Measurements from ENCODE around the gene ALK. TPM values are rescaled to one million over a fixed set of nuclear protein-coding genes. Genes with fewer than 3 reads are reported as not detected.
A peak's percentile ranks its signal among the peaks of the same experiment; 100 is the strongest.

The ALK gene
- total RNA-seq, 4 donors from 2014 or later = 0.83 to 1.6 (median 1.2) TPM

DNA sequence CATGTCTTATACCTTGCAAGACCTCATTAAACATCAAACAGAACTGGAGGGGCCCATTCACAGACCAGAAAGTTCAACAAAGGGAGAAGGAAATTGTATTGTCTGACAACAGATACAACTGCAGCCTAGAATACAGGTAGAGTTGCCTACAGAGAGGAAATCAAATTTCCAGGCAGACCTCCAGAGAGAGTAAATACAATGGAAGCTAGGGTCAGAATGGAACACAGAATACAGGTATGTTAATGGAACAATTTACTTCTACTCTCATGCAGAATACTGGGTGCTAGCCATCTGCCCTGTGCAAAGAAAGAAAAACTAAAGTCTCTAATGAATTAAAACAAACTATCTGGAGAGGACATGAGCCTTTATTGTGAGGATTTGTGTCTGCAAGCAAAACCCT is 31.6 kb upstream of the ALK start:
- Histone ChIP-seq H3K27ac (replicated peaks in 1 of 4) (no peak overlapping the region), H3K36me3 (no peaks in the 10 kb centered on the region), H3K4me3 (no peak overlapping the region), H3K9me3 (no peaks in the 10 kb centered on the region), H3K27me3 (no peaks in the 10 kb centered on the region), H3K4me1 (no peaks in the 10 kb centered on the region)
- intact Hi-C loops (cut with DNase I) = no loop called here
- TF ChIP-seq, protein P1, sequence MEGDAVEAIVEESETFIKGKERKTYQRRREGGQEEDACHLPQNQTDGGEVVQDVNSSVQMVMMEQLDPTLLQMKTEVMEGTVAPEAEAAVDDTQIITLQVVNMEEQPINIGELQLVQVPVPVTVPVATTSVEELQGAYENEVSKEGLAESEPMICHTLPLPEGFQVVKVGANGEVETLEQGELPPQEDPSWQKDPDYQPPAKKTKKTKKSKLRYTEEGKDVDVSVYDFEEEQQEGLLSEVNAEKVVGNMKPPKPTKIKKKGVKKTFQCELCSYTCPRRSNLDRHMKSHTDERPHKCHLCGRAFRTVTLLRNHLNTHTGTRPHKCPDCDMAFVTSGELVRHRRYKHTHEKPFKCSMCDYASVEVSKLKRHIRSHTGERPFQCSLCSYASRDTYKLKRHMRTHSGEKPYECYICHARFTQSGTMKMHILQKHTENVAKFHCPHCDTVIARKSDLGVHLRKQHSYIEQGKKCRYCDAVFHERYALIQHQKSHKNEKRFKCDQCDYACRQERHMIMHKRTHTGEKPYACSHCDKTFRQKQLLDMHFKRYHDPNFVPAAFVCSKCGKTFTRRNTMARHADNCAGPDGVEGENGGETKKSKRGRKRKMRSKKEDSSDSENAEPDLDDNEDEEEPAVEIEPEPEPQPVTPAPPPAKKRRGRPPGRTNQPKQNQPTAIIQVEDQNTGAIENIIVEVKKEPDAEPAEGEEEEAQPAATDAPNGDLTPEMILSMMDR (IDR thresholded peaks at IDR 0.05) = no peak
- TF ChIP-seq POLR2AphosphoS5 (IDR thresholded peaks at IDR 0.05) (no peak), POLR2A (IDR thresholded peaks at IDR 0.05; ENCODE audit: low read depth) (no peak), EP300 (IDR thresholded peaks at IDR 0.05) (no peak)
- no peak for DNase-seq (ENCODE audit: extremely low spot score)

DNA sequence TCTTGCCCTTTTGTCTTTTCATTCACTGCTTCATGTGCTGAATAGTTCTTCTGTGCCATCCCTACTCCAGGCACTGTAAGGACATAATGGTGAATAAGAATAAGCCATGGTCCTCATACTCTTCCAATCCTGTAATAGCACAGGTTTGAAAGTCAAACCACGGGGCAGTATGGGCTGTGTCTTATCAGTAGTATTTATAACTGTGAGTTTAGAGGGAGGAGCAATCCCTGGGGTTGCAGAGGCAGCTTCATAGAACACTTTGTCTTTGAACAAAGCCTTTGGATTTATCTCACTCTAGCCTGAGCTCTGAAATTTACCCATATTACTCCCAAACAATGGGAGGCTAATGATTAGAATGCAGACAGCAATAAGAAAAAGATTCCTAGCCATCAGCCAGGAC is 30.2 kb upstream of the ALK start:
- WGBS = 35% methylated on average over 1 of the region's 1 CpG
- DNase-seq (ENCODE audit: extremely low spot score) = no peak
- Histone ChIP-seq H3K9me3 (no peaks in the 10 kb centered on the region), H3K4me1 (no peaks in the 10 kb centered on the region), H3K27me3 (peaks cover 0 to 7% (median 0%) of the 10 kb centered on the region in 4 donors), H3K4me3 (no peak overlapping the region), H3K27ac (replicated peaks in 1 of 4) (no peak overlapping the region), H3K36me3 (no peaks in the 10 kb centered on the region)
- TF ChIP-seq, protein P1 (IDR thresholded peaks at IDR 0.05) = no peak
- no peak for TF ChIP-seq POLR2A (IDR thresholded peaks at IDR 0.05; ENCODE audit: low read depth)
- no peak for TF ChIP-seq EP300 (IDR thresholded peaks at IDR 0.05)
- no peak for TF ChIP-seq POLR2AphosphoS5 (IDR thresholded peaks at IDR 0.05)
- intact Hi-C loops (cut with DNase I) = no loop called here

DNA sequence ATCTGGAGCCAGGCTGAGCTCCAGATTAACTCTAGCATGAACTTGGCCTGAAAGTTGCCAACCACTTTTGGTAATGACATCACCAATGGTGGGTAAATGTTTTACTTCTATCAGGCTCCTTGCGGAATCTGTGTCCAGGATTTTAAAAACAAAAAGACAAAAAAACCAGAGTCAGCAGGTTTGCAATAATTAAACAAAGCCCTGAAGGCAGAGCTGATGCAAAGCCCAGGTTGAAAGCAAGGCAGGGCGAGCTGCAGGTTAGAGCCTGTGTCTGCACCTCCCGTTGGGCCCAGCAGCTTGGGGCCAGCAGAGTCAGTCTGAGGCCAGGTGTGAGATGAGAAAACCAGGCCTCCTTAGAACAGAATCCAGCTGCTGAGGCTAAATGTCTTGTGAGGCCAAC is 29.1 kb upstream of the ALK start:
- Histone ChIP-seq H3K36me3 (no peaks in the 10 kb centered on the region), H3K27me3 (peaks cover 0 to 7% (median 0%) of the 10 kb centered on the region in 4 donors), H3K27ac (replicated peaks in 1 of 4) (no peak overlapping the region), H3K4me1 (no peaks in the 10 kb centered on the region), H3K9me3 (no peaks in the 10 kb centered on the region), H3K4me3 (no peak overlapping the region)
- TF ChIP-seq, protein P1 (IDR thresholded peaks at IDR 0.05) = no peak
- TF ChIP-seq EP300 (IDR thresholded peaks at IDR 0.05) = no peak
- no peak for TF ChIP-seq POLR2A (IDR thresholded peaks at IDR 0.05; ENCODE audit: low read depth)
- intact Hi-C loops (cut with DNase I) = no loop called here
- DNase-seq (ENCODE audit: extremely low spot score) = no peak
- WGBS = 74% methylated on average over 3 of the region's 3 CpGs

DNA sequence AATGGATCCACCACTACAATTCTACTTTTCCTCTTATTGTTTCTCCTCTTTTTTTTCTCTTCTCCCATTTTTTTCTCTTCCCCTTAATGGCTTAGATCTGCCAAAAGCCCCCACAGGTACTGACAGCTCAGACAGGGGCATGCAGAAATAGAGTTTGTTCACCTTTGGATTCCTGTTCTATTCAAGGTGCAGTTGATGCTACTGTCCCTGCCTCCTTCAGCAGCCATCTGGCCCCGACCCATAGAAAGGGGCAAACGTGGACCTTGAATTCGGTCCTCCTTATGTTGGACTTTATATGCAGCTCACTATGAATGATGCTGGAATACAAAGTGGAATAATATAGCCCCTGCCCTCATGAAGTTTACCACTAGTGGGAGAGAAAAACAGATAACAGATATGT is 27.7 kb upstream of the ALK start:
- H3K27me3 ChIP-seq = peaks cover 0 to 7% (median 0%) of the 10 kb centered on the region in 4 donors
- no peaks in the 10 kb centered on the region for H3K9me3 ChIP-seq
- no peak overlapping the region for H3K27ac ChIP-seq (replicated peaks in 1 of 4)
- TF ChIP-seq, protein P1 (IDR thresholded peaks at IDR 0.05) = no peak
- TF ChIP-seq EP300 (IDR thresholded peaks at IDR 0.05) = no peak
- TF ChIP-seq POLR2AphosphoS5 (IDR thresholded peaks at IDR 0.05) = no peak
- TF ChIP-seq POLR2A (IDR thresholded peaks at IDR 0.05; ENCODE audit: low read depth) = no peak
- H3K4me1 ChIP-seq = no peaks in the 10 kb centered on the region
- no peaks in the 10 kb centered on the region for H3K36me3 ChIP-seq
- peak; percentile 55 for DNase-seq (ENCODE audit: extremely low spot score)
- H3K4me3 ChIP-seq = no peak overlapping the region
- intact Hi-C loops (cut with DNase I) = no loop called here
- 79% methylated on average over 3 of the region's 3 CpGs for WGBS

DNA sequence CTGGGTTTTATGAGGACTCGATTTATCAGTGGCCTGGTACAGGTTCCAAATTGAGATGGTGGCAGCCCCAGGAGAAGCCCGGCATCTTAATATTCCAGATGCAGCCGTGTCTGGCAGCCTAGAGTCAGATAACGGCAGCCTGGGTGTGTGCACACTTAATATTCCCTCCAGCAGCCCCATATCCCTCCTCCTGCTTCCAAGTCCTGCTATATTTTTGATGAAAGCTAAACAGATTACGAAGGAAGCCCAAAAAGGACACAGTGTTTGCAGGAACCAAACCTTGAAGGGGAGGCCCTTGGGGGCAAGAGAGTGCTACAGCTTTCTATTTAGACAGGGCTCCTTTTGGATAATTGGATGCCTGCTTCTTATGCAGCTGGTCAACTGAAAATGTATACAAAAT is 25.1 kb upstream of the ALK start:
- H3K9me3 ChIP-seq = no peaks in the 10 kb centered on the region
- H3K4me1 ChIP-seq = no peaks in the 10 kb centered on the region
- DNase-seq (ENCODE audit: extremely low spot score) = peak; percentile 66
- WGBS = 70% methylated on average over 4 of the region's 5 CpGs
- no peak overlapping the region for H3K4me3 ChIP-seq
- TF ChIP-seq, protein P1 (IDR thresholded peaks at IDR 0.05) = no peak
- no peak for TF ChIP-seq EP300 (IDR thresholded peaks at IDR 0.05)
- no peak for TF ChIP-seq POLR2A (IDR thresholded peaks at IDR 0.05; ENCODE audit: low read depth)
- no peak overlapping the region for H3K27ac ChIP-seq (replicated peaks in 1 of 4)
- H3K27me3 ChIP-seq = peaks cover 0 to 7% (median 0%) of the 10 kb centered on the region in 4 donors
- no peaks in the 10 kb centered on the region for H3K36me3 ChIP-seq
- intact Hi-C loops (cut with DNase I) = no loop called here

Measured in esophagus muscularis mucosa (tissue), 4 donors.